ENCODE measurements around the gene DIAPH3.

The DIAPH3 gene

DNA sequence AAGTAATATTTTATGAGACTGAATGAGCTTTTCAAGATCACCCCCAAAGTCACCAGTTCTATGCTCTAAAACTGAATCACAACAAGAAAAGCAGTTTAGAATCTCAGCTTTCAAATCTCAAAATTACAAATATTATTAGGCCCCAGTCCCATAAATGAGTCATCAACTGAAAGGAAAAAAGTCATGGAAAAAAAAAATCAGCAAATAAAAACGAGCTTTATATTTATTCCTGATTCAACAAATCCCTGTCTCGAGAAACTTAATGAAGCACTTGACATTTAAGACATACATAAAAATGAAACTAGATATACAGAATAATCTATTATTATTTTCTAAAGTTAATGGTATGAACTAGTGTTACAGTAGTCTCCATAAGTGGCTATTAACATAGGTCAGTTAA, 203.0 kb downstream of the DIAPH3 start:
- DNase-seq (ENCODE audit: low spot score) = no peak

- no peak for DNase-seq (ENCODE audit: low spot score)
These were observed 206.3 kb downstream of the DIAPH3 start for GRCh38 chr13:59957438-59957837.

GRCh38 chr13:59954601-59955000, 209.1 kb downstream of the DIAPH3 start:
- no peak for DNase-seq (ENCODE audit: low spot score)

- no peak for DNase-seq (ENCODE audit: low spot score)
These were observed 212.7 kb downstream of the DIAPH3 start for GRCh38 chr13:59951011-59951410.

DNA sequence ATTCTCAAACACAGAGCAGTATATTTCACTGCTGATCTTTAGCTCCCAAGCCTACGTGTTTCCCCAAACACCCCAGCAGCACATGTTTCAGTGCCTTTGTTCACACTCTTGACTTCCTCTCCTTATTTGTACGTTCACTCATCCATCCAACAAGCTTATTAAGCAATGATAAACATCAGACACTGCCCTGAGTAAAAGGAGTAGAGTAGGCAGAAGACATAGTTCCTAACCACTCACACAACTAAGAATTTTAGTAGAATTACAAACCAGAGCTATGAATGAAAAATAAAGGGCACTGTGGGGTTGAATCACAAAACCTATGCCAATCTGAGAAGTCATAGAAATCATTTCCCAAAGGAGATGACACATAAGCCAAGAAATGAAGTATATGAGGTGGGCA, 213.5 kb downstream of the DIAPH3 start:
- DNase-seq (ENCODE audit: low spot score) = no peak

GRCh38 chr13:59948686-59949085, 215.0 kb downstream of the DIAPH3 start:
- DNase-seq (ENCODE audit: low spot score) = no peak

GRCh38 chr13:59946944-59947343, 216.8 kb downstream of the DIAPH3 start:
- no peak for DNase-seq (ENCODE audit: low spot score)

DNA sequence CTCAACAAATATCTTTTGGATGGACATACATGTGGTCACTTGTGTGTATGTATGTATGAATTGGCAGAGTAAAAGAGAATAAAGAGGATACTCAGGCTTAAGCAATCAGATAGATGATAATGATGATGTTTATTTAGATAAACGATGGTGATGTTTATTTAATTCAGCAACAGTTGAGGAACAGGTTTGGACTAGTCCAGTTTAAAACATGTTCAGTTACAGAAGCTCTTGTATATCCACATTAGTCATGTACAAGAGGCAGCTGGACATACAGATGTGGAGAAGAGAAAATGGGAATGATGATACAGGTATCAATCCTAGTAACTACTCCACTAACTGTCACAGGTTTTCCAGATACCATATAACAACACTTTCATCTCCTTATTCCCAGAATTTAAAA, 232.1 kb downstream of the DIAPH3 start:
- no peak for DNase-seq (ENCODE audit: low spot score)

DNA sequence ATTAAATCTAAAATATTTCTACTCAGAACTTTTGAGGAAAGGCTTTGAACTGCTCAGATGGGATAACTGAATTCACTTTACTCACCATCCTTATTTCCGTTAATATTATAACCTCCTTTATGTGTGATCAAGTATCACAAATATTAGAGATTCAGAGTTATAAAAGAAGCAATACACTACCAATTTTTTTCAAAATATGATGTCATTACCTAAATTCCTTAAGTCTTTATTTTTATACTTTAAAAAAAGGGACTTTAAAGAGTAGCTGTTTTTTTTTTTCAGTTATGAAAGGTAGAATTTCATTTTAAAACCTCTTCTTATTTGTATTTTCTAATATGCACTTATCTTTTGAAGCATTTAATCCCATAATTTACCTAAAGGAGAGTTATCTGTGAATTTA, 239.5 kb downstream of the DIAPH3 start:
- no peak for DNase-seq (ENCODE audit: low spot score)

GRCh38 chr13:59915252-59915651, 248.5 kb downstream of the DIAPH3 start:
- DNase-seq (ENCODE audit: low spot score) = no peak

GRCh38 chr13:59914556-59914955, 249.2 kb downstream of the DIAPH3 start:
- DNase-seq (ENCODE audit: low spot score) = no peak

DNA sequence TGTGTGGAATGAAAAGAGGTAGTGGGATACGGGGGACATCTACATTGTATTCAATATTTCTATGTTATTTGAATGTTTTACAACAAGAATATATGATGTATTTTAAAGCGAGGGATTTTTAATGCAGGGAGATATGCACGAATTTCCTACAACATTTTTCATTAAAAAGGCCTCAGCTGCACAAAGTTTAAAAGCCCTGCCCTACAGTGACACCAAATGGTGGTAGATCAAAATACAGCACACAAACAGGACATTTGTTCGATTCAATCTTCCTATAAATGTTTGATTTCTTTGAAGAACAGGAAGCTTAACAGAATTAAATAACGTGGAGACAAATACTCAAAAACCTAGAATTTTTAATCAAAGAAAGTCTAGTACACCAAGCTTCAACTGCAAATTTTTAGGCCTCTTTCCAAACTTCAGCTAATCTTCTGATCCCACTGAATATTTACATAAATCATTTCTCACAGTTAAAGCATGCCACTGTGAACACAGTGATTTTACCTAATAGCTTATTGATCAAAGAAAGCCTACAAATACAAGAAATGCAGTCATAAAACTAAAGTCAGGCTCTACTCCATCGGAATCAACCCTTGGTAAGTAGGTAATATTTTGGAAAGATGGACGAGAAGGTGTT, 257.2 kb downstream of the DIAPH3 start:
- peak; percentile 27 for DNase-seq (ENCODE audit: low spot score)

DNA sequence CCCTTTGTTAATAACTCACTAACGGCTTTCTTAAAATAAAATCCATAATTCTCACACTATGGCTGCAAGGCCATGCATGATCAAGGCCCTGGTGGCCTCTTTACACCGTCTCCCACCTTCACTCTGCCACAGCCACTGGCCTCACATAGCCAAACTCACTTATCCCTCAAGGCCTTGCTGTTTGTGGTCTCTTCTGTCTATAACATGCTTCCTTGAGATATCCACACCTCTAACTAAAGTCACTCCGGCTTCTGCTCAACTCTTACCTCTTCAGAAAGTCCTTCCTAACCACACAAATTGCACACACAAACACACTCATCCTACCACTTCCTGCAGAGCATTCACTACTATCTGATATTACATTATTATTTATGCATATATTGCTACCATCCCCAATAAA, 262.5 kb downstream of the DIAPH3 start:
- no peak for DNase-seq (ENCODE audit: low spot score)

DNA sequence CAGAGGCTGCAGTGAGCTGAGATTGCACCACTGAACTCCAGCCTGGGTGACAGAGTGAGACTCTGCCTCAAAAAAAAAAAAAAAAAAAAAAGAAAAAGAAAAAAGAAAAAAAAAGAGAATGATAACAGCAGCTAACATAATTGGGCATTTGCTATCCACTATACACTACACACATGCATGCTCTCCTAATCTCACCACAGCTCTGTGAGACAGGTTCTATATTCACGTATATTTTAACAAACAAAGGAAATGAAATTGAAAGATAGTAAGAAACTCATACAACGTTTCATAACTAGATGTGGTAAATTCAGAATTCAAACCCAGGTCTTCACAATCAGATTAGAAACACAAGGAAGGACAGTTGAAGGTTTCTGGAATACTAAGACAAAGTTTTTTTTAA, 265.7 kb downstream of the DIAPH3 start:
- DNase-seq (ENCODE audit: low spot score) = no peak

DNA sequence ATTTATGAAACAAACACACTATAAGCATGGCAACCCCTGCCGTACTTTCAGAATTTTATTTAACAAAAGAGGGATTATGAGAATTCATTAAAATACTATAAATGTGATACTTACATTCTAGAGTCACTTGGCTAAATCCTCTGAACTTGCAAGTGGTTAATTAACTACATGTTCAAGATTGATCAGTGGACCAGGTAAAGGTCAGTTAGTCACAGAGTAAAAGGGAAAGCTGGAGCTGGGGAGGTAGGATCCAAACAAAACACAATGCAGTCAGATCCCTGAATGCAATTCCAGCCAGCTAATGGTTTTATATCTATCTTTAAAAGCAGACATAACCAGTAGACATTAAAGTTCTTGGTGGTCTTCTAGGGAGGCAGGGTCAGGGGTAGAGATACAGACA, 270.5 kb downstream of the DIAPH3 start:
- no peak for DNase-seq (ENCODE audit: low spot score)

- DNase-seq (ENCODE audit: low spot score) = no peak
These were observed 272.7 kb downstream of the DIAPH3 start for GRCh38 chr13:59891053-59891452.

DNA sequence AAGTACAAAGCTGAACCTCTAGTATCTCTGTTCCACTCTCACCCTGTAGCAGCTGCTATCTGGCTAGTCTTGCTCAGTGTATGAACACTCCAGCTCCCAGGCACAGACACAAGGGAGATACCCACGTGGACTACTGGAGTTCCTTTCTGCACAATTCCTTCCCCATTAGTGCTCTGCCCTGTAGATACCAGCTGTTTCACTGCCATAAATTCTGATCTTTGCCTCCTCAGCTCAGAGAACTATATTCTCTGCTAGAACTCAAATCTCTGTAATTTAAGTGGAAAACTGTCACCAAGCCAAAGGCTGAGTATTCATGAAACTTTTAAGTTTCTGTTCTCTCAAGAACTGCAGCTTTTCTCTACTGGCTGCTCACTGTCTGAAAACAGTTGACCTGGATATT, 273.7 kb downstream of the DIAPH3 start:
- DNase-seq (ENCODE audit: low spot score) = no peak

- DNase-seq (ENCODE audit: low spot score) = no peak
These were observed 275.3 kb downstream of the DIAPH3 start for GRCh38 chr13:59888408-59888807.

GRCh38 chr13:59885076-59885475, 278.7 kb downstream of the DIAPH3 start:
- DNase-seq (ENCODE audit: low spot score) = no peak

DNA sequence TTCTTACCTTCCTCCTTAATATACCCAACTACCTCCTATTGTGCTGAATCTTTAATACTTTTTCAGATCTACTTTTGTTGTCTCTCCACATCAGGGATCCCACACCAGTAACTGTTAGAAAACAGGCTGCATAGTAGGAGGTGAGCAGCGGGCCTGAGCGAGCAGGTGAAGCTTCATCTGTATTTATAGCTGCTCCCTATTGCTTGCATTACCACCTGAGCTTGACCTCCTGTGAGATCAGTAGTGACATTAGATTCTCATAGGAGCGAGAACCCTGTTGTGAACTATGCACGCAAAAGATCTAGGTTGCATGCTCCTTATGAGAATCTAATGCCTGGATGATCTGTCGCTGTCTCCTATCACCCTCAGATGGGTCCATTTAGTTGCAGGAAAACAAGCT, 279.8 kb downstream of the DIAPH3 start:
- DNase-seq (ENCODE audit: low spot score) = no peak

DNA sequence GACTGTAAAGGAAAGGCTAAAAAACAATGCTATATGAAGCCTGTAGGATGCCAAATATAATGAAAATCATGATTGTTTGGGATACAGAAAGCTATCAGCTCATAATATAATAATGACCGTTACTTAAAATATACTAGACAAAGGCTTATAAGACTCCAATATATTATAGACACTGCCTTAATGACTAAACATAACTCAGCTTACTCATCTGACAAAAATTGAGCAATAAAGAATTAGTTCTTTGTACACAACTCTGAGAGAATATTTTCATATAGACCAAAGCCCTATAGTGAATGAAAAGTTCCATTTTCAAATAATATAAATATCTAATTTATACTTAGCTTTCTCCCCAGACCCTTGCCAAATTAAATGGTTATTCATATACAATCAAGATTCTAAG, 283.3 kb downstream of the DIAPH3 start:
- DNase-seq (ENCODE audit: low spot score) = no peak

GRCh38 chr13:59879281-59879680, 284.4 kb downstream of the DIAPH3 start:
- DNase-seq (ENCODE audit: low spot score) = no peak

DNA sequence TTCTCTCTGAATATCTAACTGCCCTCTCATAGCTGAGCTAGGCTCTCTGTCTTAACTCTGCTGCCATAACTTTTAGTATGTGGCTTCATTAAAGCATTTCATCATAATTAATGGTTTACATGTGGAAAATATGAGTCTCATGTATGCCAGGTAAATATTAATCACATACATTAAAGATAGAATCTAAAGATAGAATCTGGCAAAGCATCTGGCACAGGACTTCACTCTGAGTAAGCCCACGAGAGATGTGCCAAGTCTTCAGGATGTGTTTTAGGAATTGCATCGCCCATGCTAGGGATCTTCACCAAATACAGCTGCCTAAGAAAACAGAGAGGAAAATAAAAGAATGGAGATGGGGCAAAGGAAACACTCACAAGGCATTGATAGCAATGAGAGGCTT, 285.8 kb downstream of the DIAPH3 start:
- DNase-seq (ENCODE audit: low spot score) = no peak

- no peak for DNase-seq (ENCODE audit: low spot score)
These were observed 288.8 kb downstream of the DIAPH3 start for GRCh38 chr13:59874973-59875372.

- DNase-seq (ENCODE audit: low spot score) = no peak
These were observed 289.9 kb downstream of the DIAPH3 start for GRCh38 chr13:59873856-59874255.

All from cerebellar cortex (tissue), 1 donor.